Mesenteric fat pad (tissue), 1 donor: ENCODE results near the gene DYNLRB1. TPM values are rescaled to one million over a fixed set of nuclear protein-coding genes. Genes with fewer than 3 reads are reported as not detected.
A peak's percentile ranks its signal among the peaks of the same experiment; 100 is the strongest.

Experiments used
- DNase-seq: peaks from one replicate; pipeline ENCODE4 v3.0.0-alpha.2; 2020; ENCODE audit warnings: low spot score
- total RNA-seq: library from RNA; stranded (reverse); fragmentation: NEBNext Ultra II Directional; extraction: Animal tissue kit (Norgen Biotek cat#: 25700); gene quantifications from one replicate; pipeline ENCODE4 v1.2.1, GENCODE V29; 2021
- donor health status: DM: yes; HTN: yes; CAD: no.

Gene DYNLRB1
- total RNA-seq, 1 donor from 2014 or later = 131 TPM

- DNase-seq = no peak
Measured at GRCh38 chr20:34557936-34558319, 41.7 kb downstream of the DYNLRB1 start.

DNA sequence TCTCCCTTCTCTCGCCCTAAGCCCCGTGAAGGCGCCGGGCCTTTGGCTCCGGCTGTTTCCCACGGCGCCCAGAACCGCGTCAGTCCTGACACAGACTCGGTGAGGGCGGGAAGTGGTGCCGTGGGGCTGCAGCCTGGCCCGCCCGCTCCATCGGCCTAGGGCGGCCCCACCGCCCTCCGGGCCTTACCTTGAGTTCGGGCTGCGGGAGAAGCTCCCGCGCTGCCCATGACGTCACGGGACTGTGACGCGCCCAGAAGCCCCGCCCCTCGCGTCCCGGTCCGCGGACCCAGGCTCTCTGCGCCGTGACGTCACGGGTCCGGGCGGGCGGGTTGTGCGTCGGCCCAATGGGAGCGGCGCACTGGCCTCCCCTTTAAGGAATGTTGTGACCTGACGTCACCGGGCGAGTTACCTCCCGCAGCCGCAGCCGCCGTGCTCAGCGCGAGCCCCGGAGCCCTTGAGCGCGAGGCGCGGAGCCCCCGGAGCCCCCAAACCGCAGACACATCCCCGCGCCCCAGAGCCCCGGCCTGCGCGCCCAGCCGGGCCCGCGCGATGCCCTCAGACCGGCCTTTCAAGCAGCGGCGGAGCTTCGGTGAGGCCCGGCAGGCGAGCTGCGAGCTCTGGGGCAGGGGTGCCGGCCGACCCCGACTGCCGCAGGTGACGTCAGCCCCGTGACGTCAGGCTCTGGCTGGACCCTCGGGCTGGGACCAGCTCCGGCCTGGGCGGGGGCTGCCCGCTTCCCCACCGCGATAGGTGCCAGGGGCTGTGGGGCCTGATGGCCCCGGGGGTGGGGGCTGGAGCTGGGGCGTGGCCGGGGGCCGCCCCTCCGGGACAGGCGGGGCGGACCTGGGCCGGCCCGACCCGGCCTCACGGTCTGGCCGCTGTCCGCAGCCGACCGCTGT is 42.3 kb downstream of the DYNLRB1 start, which contains the start of gene MAP1LC3A:
MAP1LC3A (plus strand) TSS at position 399 of the 899 bp plus-strand sequence; CDS start at position 550, 151 bp downstream.
- peak; percentile 99 for DNase-seq

GRCh38 chr20:34559311-34560140 is 43.3 kb downstream of the DYNLRB1 start:
- DNase-seq = no peak

DNA sequence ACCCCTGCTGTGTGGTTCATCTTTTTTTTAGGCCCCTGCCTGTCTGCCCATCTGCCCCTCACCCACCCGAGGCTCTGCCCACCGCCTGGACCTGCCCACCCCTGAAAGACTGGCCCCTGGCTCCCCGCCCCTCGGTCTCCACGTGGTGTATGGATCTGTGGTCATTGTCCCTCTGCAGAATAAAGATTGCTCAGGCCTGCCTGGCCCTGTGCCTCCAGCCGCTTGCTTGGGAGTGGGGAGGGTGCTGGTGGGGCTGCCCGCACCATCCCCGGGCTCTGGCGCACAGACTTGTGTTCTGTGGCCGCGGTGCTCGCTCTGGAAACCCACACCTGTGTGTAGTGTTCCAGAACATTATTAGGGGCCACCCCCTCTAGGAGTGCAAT is 43.9 kb downstream of the DYNLRB1 start:
- no peak for DNase-seq

DNA sequence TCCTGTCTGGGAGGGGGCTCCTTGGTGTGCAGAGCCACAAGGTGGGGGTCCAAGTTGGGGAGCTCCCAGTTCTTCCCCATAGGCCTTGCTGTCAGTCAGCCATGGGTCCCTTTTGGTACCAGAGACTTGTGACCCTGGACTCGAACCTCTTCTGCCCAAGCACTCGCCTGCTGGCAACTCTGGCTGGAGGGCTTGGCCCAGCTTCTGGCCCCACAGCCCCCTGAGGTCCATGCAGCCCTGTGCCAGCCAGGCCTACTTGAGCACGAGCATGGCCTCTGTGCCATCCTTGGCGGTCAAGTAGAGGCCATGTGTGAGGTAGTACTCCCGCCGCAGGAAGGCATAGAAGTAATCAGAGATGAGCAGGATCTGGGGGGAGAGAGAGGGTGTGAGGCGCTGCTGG is 44.4 kb downstream of the DYNLRB1 start:
- DNase-seq = no peak

- no peak for DNase-seq
Measured at GRCh38 chr20:34561661-34562060, 45.4 kb downstream of the DYNLRB1 start.

- DNase-seq = no peak
Measured at GRCh38 chr20:34562641-34563040, 46.4 kb downstream of the DYNLRB1 start.

GRCh38 chr20:34564833-34565232 is 48.6 kb downstream of the DYNLRB1 start:
- DNase-seq = no peak

GRCh38 chr20:34566978-34567891 is 51.0 kb downstream of the DYNLRB1 start:
- no peak for DNase-seq

- DNase-seq = no peak
Measured at GRCh38 chr20:34567892-34568865, 52.0 kb downstream of the DYNLRB1 start.

GRCh38 chr20:34569598-34569997 is 53.4 kb downstream of the DYNLRB1 start:
- no peak for DNase-seq

- DNase-seq = no peak
Measured at GRCh38 chr20:34570859-34571306, 54.7 kb downstream of the DYNLRB1 start.

- DNase-seq = peak; percentile 78
Measured at GRCh38 chr20:34571753-34572152, 55.5 kb downstream of the DYNLRB1 start.

DNA sequence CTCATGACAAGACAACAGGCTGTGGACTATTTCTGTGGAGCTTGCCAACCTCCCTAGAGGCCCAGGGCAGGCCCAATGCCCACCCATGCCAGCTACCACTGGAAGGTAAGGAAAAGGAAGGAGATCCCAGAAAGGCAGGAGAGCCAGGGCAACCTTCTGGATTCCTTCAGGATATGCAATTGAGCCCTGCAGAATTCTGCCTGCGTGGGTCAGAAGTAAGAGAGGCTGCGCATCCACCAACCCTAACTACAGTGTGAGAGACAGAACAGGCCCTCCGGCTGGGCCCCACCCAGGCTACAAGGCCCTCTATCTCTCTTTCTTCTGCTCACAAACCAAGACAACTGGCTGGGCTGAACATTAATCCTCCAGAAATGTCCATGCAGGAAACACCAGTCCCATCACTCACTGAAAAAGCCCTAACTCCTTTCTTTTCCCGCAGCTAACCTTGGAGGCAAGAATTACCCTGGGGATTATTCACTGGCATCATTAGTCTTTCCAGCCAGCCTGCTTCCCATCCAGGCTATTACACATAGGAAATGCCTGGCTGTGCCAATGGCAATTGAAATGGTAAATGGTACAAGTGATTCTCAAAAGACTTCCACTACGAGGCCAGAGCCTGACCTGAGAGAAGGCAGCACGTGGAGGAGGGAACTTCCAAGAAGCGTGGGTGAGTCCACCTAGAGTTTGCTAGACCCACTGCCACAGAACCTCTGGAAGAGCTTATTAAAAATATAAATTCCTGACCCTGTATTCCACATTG is 57.5 kb downstream of the DYNLRB1 start:
- peak; percentile 35 for DNase-seq

- peak; percentile 30 for DNase-seq
Measured at GRCh38 chr20:34574426-34574825, 58.2 kb downstream of the DYNLRB1 start.

DNA sequence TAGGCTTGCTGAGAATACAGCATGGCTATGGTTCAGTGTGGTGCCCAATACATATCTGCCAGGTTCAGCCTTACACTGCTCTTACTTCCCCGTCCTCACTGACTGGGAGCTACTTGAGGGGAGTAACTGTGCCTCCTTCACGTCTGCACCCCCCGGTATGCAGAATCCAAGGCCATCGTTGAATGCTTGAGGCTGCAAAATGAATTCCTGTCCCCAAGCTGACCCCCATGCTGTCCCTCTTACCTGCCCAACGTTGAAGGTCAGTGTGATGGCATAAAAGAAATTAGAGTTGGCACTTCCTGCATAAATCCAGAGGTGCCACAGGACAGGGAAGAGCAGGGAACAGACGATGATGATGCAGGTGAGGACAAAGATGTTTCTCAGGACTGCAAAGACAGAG is 58.6 kb downstream of the DYNLRB1 start:
- DNase-seq = peak; percentile 33

GRCh38 chr20:34575271-34575670 is 59.0 kb downstream of the DYNLRB1 start:
- peak; percentile 45 for DNase-seq

DNA sequence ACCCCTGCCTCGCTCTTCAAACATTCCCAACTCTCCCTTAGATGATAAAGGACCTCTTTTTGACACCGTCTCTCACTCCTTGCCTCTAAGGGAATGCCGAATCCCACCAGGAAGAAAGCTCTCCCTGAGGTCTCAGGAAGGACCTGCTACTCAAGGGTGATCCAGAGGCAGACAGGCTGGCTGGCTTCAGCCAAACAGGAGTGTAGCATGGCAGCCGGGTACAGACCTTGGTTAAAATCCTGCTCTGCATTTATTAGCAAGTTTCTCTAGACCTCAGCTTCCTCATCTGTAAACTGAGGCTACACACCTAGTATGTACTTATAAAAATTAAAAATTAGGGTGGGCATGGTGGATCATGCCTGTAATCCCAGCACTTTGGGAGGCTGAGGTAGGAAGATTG is 59.5 kb downstream of the DYNLRB1 start:
- DNase-seq = no peak

DNA sequence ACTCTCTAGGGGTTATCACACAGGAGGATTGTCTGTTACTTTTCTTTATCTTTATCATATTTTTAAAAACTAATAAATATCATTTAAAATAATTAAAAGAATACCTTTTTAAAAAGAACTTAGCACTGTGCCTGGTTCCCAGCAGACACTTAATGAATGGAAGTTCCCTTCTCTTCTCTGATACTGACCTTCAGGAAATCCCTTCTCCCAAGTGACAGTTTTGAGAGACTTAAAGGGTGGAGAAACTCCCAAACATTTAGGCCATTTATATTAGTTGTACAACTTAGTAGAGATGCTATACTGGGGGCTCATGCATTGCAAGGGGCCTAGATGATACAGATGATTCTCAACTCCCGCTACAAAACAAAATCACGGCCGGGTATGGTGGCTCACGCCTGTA is 60.8 kb downstream of the DYNLRB1 start:
- no peak for DNase-seq
